ENCODE measurements around the gene FCRLA.

- TF ChIP-seq CTCF (IDR thresholded peaks at IDR 0.05) (no peak), REST (IDR thresholded peaks at IDR 0.05; ENCODE audit: insufficient read depth in 1 of 2, low read depth in 2 of 2, low read length in 1 of 2) (no peak)
Observed at GRCh38 chr1:161676441-161676840, 30.6 kb upstream of the FCRLA start.

Data from Panc1 (cell line).